Ascending aorta (tissue), 2 donors: Measurements from ENCODE around the gene EML4. TPM values are rescaled to one million over a fixed set of nuclear protein-coding genes. Genes with fewer than 3 reads are reported as not detected.
"Not testable (repeated sequence)": the region's sequence is repeated elsewhere in the genome, so short reads cannot be mapped to it uniquely, and the experiment has no call there.

Experiments
- DNase-seq, 2 donors: peaks; one replicate each; pipeline ENCODE4 v3.0.0-alpha.2; 2019; ENCODE audit warnings: low spot score in 2 of 2
- H3K27ac ChIP-seq, 2 donors: fragments of 200-600 bp; sonication (generic); one replicate each; pipeline ENCODE4 v1.5.1; 2016 to 2017; ENCODE audit warnings: mild to moderate bottlenecking in 1 of 2
- H3K27me3 ChIP-seq: fragments of 200-600 bp; sonication (generic); one replicate; pipeline ENCODE4 v1.5.1; 2017
- H3K36me3 ChIP-seq, 2 donors: fragments of 200-600 bp; sonication (generic); one replicate each; pipeline ENCODE4 v1.5.1; 2016
- H3K4me1 ChIP-seq, 2 donors: fragments of 200-600 bp; sonication (generic); one replicate each; pipeline ENCODE4 v1.5.1; 2016 to 2017; ENCODE audit warnings: mild to moderate bottlenecking in 1 of 2
- H3K4me3 ChIP-seq, 2 donors: fragments of 200-600 bp; sonication (generic); one replicate each; pipeline ENCODE4 v1.5.1; 2016 to 2017; ENCODE audit warnings: mild to moderate bottlenecking in 1 of 2
- H3K9me3 ChIP-seq, 2 donors: fragments of 200-600 bp; sonication (generic); one replicate each; pipeline ENCODE4 v1.5.1; 2016
- intact Hi-C: fragments of 100-400 bp; cut with DNase I; formaldehyde crosslinking; loops from one replicate; pipeline ENCODE4 v1.15.1; 2023
- total RNA-seq: library from RNA; depleted of rRNA; stranded (reverse); fragments of >200 nt; gene quantifications from one replicate; pipeline ENCODE4 v1.1.0, GENCODE V29; 2016
- TF ChIP-seq, protein P1 (sequence below), 3 experiments: fragments of 200-600 bp in 2 of 3; fragments of 450-650 bp in 1 of 3; sonication (generic) in 2 of 3; IDR thresholded peaks; one replicate each; pipeline ENCODE4 v1.5.1; 2016 to 2019; ENCODE audit warnings: antibody characterized with exemption in 3 of 3, mild to moderate bottlenecking in 1 of 3, moderate library complexity in 1 of 3

The EML4 gene
- total RNA-seq, 1 donor from 2014 or later: 25.2 TPM

DNA sequence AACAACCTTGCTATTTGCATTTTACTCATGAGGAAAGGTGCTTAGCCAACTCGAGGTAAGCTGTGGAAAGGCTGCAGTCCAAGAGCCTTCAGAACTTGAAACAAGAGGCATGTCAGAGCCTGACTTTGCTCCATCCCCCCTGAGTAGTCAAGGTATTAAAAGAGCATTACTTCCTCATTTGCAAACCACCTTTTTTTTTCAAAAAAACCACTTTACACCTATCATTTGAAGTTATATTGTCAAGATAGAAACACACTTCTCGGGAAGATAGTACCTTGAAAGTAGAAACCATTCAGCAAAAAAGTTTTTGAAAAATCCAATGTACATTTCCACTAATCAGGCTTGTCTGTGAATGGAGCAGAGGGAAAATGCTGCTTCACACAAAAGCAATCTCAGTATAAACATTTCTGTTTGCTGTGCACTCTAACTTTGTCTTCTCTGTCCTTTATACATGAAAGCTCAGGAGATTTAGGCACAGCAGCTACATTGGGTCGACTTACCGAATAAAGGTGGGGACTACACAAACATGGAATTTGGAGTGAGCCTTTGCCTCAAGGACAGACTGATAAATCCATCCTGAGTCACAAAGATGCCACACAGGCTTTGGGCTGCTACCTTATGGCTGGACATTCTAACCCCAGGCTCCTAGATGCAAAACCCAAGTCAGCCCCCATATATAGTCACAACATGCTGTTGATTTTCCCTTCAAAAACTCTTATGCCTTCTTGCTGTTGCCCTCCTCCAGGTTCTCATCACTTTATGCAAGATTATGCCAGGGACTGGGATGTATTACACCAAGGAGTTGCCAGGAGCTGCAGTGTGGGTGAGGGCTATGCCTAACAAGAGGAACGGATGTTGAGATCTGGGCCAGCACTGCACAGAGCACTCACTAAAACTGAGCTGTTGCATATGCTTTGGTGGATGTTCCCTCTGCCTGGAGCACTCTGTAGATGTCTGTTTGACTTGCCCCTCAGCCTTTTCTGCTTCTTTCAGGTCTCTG is 41.4 kb upstream of the EML4 start:
- Histone ChIP-seq H3K4me3 (no peak overlapping the region), H3K27ac (no peak overlapping the region)

DNA sequence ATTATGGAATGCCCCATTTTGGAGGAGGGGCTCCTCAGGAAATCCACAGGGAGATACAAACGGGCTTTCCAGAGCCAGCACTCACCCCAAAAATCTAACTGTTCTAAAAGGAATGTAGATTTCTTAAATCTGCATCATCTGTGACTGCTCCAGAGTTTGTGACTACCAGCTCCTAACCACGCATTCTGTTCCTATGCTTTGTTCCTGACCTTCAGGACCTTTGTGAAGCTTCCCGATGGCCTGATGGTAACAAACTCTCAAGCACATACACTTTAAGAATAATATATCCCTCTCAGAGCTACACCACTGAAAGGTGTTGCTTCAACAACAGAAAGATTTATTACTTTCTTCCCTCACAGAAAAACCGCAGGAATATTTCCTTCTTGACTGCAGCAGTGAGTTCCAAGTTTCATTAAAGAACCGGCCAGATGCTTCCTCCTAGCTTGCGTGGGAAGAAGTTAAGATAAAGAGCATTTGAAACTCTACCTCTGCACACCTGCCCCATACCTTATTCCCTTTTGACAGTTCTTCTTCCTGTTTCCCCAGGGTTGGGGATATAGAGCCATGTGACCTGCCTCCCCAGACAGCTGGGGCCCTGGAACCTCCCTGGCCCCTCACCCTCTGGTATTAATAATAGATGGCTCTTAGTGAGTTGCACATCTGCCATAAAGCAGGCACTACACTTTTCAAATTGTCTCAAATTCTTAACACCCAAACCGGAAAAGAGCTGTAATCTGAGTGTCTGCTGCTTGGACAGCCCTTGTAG is 40.2 kb upstream of the EML4 start:
- Histone ChIP-seq H3K4me1 (peaks cover 0 to 24% of the 10 kb centered on the region in 2 donors), H3K27ac (no peak overlapping the region)
- TF ChIP-seq, protein P1, sequence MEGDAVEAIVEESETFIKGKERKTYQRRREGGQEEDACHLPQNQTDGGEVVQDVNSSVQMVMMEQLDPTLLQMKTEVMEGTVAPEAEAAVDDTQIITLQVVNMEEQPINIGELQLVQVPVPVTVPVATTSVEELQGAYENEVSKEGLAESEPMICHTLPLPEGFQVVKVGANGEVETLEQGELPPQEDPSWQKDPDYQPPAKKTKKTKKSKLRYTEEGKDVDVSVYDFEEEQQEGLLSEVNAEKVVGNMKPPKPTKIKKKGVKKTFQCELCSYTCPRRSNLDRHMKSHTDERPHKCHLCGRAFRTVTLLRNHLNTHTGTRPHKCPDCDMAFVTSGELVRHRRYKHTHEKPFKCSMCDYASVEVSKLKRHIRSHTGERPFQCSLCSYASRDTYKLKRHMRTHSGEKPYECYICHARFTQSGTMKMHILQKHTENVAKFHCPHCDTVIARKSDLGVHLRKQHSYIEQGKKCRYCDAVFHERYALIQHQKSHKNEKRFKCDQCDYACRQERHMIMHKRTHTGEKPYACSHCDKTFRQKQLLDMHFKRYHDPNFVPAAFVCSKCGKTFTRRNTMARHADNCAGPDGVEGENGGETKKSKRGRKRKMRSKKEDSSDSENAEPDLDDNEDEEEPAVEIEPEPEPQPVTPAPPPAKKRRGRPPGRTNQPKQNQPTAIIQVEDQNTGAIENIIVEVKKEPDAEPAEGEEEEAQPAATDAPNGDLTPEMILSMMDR (IDR thresholded peaks at IDR 0.05): no peak

More for the DNA sequence above, 41.4 kb upstream of the EML4 start:
- Histone ChIP-seq H3K27me3 (no peaks in the 10 kb centered on the region), H3K9me3 (no peaks in the 10 kb centered on the region), H3K4me1 (peaks cover 0 to 17% of the 10 kb centered on the region in 2 donors), H3K36me3 (no peaks in the 10 kb centered on the region)
- intact Hi-C loops: no loop called here
- peak in 1 of 2 donors; percentile 37 for DNase-seq
- TF ChIP-seq, protein P1 (IDR thresholded peaks at IDR 0.05): no peak

DNA sequence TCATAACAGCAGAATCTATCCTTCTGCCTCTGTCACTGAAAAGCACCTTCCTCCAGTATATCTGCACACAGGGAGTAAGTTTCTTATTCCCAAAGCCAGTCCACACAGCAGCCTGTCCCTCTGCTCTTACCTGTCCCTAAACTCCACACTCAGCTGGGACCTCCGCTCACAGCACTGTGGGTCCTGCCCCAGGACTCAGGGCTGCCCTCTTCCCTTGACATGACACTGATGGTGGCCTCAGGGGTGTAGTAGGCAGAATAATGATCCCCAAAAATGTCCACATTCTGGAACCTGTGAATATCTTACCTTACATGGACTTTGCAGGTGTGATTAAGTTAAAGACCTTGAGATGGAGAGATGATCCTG is 39.7 kb upstream of the EML4 start:
- no peak overlapping the region for H3K4me3 ChIP-seq
- no peak overlapping the region for H3K27ac ChIP-seq
- no peaks in the 10 kb centered on the region for H3K27me3 ChIP-seq
- no peak for DNase-seq
- TF ChIP-seq, protein P1 (IDR thresholded peaks at IDR 0.05): no peak
- intact Hi-C loops: no loop called here
- H3K4me1 ChIP-seq: peaks cover 0 to 24% of the 10 kb centered on the region in 2 donors
- no peaks in the 10 kb centered on the region for H3K36me3 ChIP-seq
- no peaks in the 10 kb centered on the region for H3K9me3 ChIP-seq

More for the DNA sequence above, 40.2 kb upstream of the EML4 start:
- no peaks in the 10 kb centered on the region for H3K9me3 ChIP-seq
- no peak for DNase-seq
- no peak overlapping the region for H3K4me3 ChIP-seq
- no peaks in the 10 kb centered on the region for H3K36me3 ChIP-seq
- intact Hi-C loops: no loop called here
- no peaks in the 10 kb centered on the region for H3K27me3 ChIP-seq

DNA sequence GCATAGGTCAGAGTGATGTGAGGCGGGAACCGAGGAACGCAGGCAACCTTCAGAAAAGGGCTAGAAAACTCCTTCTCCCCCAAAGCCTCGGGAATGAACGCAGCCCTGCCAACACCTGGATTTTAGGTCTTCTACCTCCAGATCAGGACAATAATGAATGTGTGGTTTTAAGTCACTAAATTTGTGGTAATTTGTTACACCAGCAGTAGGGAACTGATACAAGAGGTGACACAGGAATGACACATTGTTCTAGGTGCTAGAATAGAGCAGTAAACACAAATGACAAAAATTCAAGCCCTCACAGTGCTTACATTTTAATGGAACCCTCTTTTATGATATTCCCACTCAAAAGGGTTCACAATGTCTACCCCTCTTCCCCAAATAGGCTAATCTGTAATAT is 39.2 kb upstream of the EML4 start:
- no peaks in the 10 kb centered on the region for H3K27me3 ChIP-seq
- H3K27ac ChIP-seq: no peak overlapping the region
- TF ChIP-seq, protein P1 (IDR thresholded peaks at IDR 0.05): no peak
- no peaks in the 10 kb centered on the region for H3K9me3 ChIP-seq
- no peak overlapping the region for H3K4me3 ChIP-seq
- peaks cover 0 to 24% of the 10 kb centered on the region in 2 donors for H3K4me1 ChIP-seq
- intact Hi-C loops: no loop called here
- H3K36me3 ChIP-seq: no peaks in the 10 kb centered on the region
- DNase-seq: no peak

DNA sequence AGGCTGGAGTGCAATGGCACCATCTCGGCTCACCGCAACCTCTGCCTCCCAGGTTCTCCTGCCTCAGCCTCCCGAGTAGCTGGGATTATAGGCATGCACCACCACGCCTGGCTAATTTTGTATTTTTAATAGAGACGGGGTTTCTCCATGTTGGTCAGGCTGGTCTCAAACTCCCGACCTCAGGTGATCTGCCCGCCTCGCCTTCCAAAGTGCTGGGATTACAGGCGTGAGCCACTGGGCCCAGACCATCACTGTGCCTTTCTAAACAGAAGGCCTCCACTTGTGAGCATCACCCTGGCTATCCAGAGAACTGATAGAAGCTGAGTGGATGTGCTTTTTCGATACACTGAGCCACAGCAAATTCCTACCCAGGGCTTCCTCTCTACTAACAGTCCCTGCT is 38.3 kb upstream of the EML4 start:
- H3K27ac ChIP-seq, intact Hi-C loops, H3K9me3 ChIP-seq, H3K36me3 ChIP-seq, DNase-seq, H3K27me3 ChIP-seq, H3K4me3 ChIP-seq: not testable (repeated sequence)
- peaks cover 0 to 22% of the 10 kb centered on the region in 2 donors for H3K4me1 ChIP-seq
